A673 (cell line): ENCODE results near the gene FASTKD3.

Experiments used
- EZH2 ChIP-seq: fragments of 200-600 bp; sonication (generic); IDR thresholded peaks from 2 replicates; pipeline ENCODE4 v1.6.1; 2017; ENCODE audit warnings: borderline replicate concordance, low read depth, mild to moderate bottlenecking, mixed read lengths, antibody characterized with exemption, low read length; ENCODE audit not compliant: poor library complexity, severe bottlenecking
- TF ChIP-seq, protein P1 (sequence below): fragments of 300-800, 200-600 bp; sonication (generic); conservative IDR thresholded peaks from 2 replicates; pipeline ENCODE4 v1.5.1; 2017; ENCODE audit warnings: low read depth, mild to moderate bottlenecking, antibody characterized with exemption, low read length, moderate library complexity, mixed read lengths

GRCh38 chr5:7834982-7835381 lies 33.8 kb downstream of the FASTKD3 start:
- TF ChIP-seq EZH2: no peak
- TF ChIP-seq, protein P1, sequence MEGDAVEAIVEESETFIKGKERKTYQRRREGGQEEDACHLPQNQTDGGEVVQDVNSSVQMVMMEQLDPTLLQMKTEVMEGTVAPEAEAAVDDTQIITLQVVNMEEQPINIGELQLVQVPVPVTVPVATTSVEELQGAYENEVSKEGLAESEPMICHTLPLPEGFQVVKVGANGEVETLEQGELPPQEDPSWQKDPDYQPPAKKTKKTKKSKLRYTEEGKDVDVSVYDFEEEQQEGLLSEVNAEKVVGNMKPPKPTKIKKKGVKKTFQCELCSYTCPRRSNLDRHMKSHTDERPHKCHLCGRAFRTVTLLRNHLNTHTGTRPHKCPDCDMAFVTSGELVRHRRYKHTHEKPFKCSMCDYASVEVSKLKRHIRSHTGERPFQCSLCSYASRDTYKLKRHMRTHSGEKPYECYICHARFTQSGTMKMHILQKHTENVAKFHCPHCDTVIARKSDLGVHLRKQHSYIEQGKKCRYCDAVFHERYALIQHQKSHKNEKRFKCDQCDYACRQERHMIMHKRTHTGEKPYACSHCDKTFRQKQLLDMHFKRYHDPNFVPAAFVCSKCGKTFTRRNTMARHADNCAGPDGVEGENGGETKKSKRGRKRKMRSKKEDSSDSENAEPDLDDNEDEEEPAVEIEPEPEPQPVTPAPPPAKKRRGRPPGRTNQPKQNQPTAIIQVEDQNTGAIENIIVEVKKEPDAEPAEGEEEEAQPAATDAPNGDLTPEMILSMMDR: no peak
